ENCODE results near the gene GAREM1. TPM values are rescaled to one million over a fixed set of nuclear protein-coding genes. Genes with fewer than 3 reads are reported as not detected.

Gene GAREM1
- total RNA-seq, 4 donors from 2014 or later, result 23.6 to 29.9 (median 29.1) TPM

DNA sequence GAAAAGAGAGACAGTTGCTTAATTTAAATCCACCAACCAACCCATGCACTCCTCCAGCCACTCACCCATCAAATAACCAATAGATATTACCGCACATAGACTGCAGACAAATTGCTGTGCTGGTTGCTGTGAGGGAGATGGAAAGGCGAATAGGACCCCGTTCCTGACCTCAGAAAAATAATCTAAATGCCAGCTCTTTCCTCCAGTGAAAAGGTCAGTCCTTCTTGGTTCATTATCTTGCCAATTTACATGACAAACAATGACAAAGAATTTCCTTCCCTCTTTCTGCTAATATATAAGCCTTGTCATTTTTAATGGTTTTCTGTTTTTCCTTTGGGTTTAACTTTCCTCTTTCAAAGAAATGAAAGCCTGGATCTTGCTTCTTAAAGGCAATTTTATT lies 219.2 kb downstream of the GAREM1 start:
- TF ChIP-seq POLR2A (IDR thresholded peaks at IDR 0.05), result no peak
- TF ChIP-seq, protein P1, sequence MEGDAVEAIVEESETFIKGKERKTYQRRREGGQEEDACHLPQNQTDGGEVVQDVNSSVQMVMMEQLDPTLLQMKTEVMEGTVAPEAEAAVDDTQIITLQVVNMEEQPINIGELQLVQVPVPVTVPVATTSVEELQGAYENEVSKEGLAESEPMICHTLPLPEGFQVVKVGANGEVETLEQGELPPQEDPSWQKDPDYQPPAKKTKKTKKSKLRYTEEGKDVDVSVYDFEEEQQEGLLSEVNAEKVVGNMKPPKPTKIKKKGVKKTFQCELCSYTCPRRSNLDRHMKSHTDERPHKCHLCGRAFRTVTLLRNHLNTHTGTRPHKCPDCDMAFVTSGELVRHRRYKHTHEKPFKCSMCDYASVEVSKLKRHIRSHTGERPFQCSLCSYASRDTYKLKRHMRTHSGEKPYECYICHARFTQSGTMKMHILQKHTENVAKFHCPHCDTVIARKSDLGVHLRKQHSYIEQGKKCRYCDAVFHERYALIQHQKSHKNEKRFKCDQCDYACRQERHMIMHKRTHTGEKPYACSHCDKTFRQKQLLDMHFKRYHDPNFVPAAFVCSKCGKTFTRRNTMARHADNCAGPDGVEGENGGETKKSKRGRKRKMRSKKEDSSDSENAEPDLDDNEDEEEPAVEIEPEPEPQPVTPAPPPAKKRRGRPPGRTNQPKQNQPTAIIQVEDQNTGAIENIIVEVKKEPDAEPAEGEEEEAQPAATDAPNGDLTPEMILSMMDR (IDR thresholded peaks at IDR 0.05), result no peak
- Histone ChIP-seq H3K4me3 (no peak overlapping the region), H3K27ac (no peak overlapping the region), H3K4me1 (no peaks in the 10 kb centered on the region), H3K27me3 (no peaks in the 10 kb centered on the region), H3K36me3 (no peaks in the 10 kb centered on the region), H3K9me3 (no peaks in the 10 kb centered on the region)
- DNase-seq, result no peak

DNA sequence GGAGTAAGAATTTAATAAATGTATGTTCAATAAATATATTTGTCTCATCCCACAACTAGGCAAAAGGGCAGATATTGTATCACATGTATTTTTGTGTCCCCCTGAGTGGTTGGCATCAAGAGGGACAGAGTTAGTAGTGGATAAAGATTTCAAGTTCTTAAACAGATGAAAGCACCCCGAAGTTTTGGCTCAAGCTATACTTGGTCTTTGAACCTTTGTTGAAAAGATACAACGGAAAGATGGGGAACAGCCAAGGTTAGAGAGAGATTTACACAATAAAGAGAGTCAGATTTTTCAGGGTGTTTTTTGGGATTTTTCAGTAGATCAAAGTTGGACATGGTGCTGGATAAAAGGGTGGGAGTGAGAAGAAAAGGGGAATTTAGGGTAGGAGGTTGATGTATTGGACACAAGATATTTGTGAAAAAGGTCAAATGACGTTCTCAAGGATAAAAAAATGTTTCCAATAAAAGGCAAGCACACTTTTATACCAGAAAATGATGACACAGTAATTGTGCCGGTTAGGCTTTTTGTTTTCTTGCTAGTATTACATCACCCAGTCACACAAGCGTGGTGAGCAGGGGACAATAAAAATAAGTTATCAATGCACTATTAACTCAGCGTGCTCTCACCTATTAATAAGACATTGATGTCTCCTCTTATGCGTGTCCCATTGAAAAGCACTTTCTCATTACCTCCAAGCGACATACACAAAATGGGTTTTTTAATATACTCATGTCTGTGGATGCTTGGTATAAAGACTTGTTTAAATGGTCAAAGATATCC lies 221.3 kb downstream of the GAREM1 start:
- Histone ChIP-seq H3K27ac (no peak overlapping the region), H3K36me3 (no peaks in the 10 kb centered on the region)

DNA sequence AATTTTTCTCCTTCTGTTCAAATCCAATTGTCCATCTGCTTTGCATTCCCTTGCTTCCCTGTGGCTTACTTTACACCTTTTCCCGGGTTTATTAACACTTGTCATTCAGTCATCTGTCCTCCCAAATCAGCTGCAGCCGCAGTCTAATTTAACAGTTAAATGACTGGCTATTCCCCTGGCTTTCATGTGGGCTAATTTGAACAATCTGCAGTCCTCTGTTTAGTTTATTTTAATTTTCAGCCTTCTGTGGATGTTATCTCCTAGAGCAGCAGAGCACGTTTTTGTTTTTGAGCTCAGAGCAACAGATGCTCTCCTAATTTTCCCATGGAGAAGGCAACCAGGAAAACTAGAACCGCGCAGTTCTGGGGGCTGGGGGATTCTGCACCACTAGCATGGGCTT lies 225.8 kb downstream of the GAREM1 start:
- Histone ChIP-seq H3K4me3 (no peak overlapping the region), H3K9me3 (no peaks in the 10 kb centered on the region), H3K36me3 (no peaks in the 10 kb centered on the region), H3K4me1 (no peaks in the 10 kb centered on the region), H3K27me3 (no peaks in the 10 kb centered on the region), H3K27ac (no peak overlapping the region)
- TF ChIP-seq, protein P1 (IDR thresholded peaks at IDR 0.05), result no peak
- no peak for TF ChIP-seq POLR2A (IDR thresholded peaks at IDR 0.05)
- no peak for DNase-seq

More for the DNA sequence above, 221.3 kb downstream of the GAREM1 start:
- H3K4me3 ChIP-seq, result no peak overlapping the region
- H3K9me3 ChIP-seq, result no peaks in the 10 kb centered on the region
- no peak for TF ChIP-seq POLR2A (IDR thresholded peaks at IDR 0.05)
- TF ChIP-seq, protein P1 (IDR thresholded peaks at IDR 0.05), result no peak
- DNase-seq, result no peak
- no peaks in the 10 kb centered on the region for H3K27me3 ChIP-seq
- H3K4me1 ChIP-seq, result no peaks in the 10 kb centered on the region

GRCh38 chr18:32243358-32243757 lies 227.3 kb downstream of the GAREM1 start:
- H3K27me3 ChIP-seq, result no peaks in the 10 kb centered on the region

DNA sequence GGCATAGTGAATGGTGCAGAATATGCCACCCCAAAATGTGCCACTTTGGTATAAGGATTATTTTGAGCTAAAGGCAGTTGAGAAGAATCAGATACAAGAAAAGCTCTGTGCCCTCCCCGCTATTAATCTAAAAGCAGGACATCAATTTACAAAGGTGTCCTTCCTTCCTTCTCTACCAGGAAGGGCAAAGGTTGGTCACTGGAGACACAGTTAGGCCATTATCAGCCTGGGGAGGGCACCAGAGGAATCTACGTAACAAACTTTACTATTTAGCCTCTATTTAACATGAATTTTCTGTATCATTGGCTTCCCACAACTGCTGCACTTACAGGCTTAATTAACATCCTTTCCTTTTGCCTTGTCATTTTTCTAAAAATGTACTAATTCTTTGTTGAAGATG lies 228.3 kb downstream of the GAREM1 start:
- DNase-seq, result peak in 1 of 3 donors; percentile 65
- H3K4me3 ChIP-seq, result no peak overlapping the region
- H3K27ac ChIP-seq, result no peak overlapping the region
- H3K27me3 ChIP-seq, result no peaks in the 10 kb centered on the region
- TF ChIP-seq, protein P1 (IDR thresholded peaks at IDR 0.05), result peak in 3 of 6 experiments; percentile 34 to 43 (median 34)
- TF ChIP-seq POLR2A (IDR thresholded peaks at IDR 0.05), result no peak
- no peaks in the 10 kb centered on the region for H3K4me1 ChIP-seq
- no peaks in the 10 kb centered on the region for H3K36me3 ChIP-seq
- H3K9me3 ChIP-seq, result no peaks in the 10 kb centered on the region

More at GRCh38 chr18:32243358-32243757, 227.3 kb downstream of the GAREM1 start:
- no peak for DNase-seq
- Histone ChIP-seq H3K4me3 (no peak overlapping the region), H3K27ac (no peak overlapping the region), H3K36me3 (no peaks in the 10 kb centered on the region), H3K4me1 (no peaks in the 10 kb centered on the region), H3K9me3 (no peaks in the 10 kb centered on the region)
- TF ChIP-seq, protein P1 (IDR thresholded peaks at IDR 0.05), result no peak
- TF ChIP-seq POLR2A (IDR thresholded peaks at IDR 0.05), result no peak

Data from Peyer's patch (tissue), 4 donors.